Fibroblast of the aortic adventitia (primary cell): ENCODE results near the gene ISLR2. TPM values are rescaled to one million over a fixed set of nuclear protein-coding genes. Genes with fewer than 3 reads are reported as not detected.
"Not testable (repeated sequence)": the region's sequence is repeated elsewhere in the genome, so short reads cannot be mapped to it uniquely, and the experiment has no call there.

Experiments used
- DNase-seq: peaks from one replicate; pipeline ENCODE4 v3.0.0-alpha.2; 2010; ENCODE audit warnings: low read depth
- H3K4me3 ChIP-seq: 2 replicates; pipeline ENCODE4 v1.5.1; 2011; ENCODE audit warnings: low read depth, mild to moderate bottlenecking, control low read depth, low read length, moderate library complexity
- total RNA-seq: library from RNA; depleted of rRNA; stranded (reverse); fragments of >200 nt; gene quantifications from 2 replicates; pipeline ENCODE4 v1.2.3, GENCODE V29; 2012; ENCODE audit warnings: low replicate concordance
- TF ChIP-seq, protein P1 (sequence below): IDR thresholded peaks from 2 replicates; pipeline ENCODE4 v1.5.1; 2011; ENCODE audit warnings: mild to moderate bottlenecking, low read length, control low read depth, inconsistent platforms; ENCODE audit not compliant: insufficient read depth

The ISLR2 gene, protein sequence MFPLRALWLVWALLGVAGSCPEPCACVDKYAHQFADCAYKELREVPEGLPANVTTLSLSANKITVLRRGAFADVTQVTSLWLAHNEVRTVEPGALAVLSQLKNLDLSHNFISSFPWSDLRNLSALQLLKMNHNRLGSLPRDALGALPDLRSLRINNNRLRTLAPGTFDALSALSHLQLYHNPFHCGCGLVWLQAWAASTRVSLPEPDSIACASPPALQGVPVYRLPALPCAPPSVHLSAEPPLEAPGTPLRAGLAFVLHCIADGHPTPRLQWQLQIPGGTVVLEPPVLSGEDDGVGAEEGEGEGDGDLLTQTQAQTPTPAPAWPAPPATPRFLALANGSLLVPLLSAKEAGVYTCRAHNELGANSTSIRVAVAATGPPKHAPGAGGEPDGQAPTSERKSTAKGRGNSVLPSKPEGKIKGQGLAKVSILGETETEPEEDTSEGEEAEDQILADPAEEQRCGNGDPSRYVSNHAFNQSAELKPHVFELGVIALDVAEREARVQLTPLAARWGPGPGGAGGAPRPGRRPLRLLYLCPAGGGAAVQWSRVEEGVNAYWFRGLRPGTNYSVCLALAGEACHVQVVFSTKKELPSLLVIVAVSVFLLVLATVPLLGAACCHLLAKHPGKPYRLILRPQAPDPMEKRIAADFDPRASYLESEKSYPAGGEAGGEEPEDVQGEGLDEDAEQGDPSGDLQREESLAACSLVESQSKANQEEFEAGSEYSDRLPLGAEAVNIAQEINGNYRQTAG
- total RNA-seq = 0.36 and 0.90 TPM in 2 replicates

DNA sequence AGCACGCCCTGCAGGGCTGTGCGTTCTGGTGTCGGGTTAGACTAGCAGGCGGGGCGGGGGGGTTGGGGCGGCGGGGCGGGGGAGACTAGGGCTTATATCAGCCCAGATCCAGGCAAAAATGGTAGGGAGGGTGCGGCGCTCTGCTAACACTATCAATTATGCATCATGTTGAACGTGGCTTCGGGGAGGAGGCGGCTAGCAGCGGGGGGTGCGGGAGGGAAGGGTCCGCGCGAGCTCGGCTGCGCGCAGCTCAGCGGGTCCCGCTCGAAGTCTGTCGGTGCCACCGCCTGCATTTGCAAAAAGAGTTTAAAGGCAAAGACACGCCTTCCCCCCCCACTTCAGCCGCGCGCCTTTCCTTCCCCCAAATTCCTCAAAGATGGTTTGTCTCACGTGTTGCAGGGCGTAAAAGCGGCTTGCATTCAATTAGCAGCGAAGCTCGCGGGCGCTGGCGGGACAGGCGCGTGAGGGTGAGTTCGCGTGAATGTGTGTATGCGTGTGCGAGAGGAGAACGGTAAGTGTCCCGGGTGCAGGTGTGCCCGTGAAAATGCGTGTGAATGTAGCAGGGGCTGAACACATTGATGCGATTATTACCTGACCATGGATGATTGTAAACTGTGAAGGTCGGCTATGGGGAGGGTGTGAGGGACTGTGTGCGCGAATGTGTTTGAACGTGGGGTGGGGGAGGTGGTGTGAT is at the start of gene ISLR2:
Gene ISLR2, plus strand, starts transcription at position 432 of the 694 bp plus-strand sequence. CDS start 2,169 bp downstream, outside the sequence.
- DNase-seq = peak; percentile 29
- TF ChIP-seq, protein P1, sequence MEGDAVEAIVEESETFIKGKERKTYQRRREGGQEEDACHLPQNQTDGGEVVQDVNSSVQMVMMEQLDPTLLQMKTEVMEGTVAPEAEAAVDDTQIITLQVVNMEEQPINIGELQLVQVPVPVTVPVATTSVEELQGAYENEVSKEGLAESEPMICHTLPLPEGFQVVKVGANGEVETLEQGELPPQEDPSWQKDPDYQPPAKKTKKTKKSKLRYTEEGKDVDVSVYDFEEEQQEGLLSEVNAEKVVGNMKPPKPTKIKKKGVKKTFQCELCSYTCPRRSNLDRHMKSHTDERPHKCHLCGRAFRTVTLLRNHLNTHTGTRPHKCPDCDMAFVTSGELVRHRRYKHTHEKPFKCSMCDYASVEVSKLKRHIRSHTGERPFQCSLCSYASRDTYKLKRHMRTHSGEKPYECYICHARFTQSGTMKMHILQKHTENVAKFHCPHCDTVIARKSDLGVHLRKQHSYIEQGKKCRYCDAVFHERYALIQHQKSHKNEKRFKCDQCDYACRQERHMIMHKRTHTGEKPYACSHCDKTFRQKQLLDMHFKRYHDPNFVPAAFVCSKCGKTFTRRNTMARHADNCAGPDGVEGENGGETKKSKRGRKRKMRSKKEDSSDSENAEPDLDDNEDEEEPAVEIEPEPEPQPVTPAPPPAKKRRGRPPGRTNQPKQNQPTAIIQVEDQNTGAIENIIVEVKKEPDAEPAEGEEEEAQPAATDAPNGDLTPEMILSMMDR = no peak
- peak within 1 kb of the TSS; percentile 41 for H3K4me3 ChIP-seq

DNA sequence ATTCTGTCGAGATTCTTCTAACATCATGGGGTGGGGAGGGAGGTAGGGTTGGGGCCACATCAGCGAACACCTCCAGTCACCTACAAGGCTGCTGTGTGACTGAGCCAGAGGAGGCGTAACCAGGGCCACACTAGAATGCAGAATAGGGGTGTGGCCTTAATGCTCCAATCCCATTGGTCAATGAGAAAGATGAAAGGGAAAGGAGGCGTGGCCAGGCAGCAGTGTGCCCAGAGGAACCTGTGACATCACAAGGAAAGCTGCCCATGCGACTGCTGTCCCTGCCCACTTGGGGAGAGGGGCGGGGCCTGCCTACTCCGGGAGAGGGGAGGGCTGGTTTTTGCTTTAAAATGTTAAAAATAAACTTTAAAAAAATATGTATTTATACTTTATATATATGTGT is 47.9 kb upstream of the ISLR2 start, which contains the start of gene GOLGA6A:
Gene GOLGA6A, minus strand, starts transcription at position 101 of the 400 bp plus-strand sequence. Its CDS starts 41 bp downstream, at position 60.
- H3K4me3 ChIP-seq, DNase-seq: not testable (repeated sequence)

DNA sequence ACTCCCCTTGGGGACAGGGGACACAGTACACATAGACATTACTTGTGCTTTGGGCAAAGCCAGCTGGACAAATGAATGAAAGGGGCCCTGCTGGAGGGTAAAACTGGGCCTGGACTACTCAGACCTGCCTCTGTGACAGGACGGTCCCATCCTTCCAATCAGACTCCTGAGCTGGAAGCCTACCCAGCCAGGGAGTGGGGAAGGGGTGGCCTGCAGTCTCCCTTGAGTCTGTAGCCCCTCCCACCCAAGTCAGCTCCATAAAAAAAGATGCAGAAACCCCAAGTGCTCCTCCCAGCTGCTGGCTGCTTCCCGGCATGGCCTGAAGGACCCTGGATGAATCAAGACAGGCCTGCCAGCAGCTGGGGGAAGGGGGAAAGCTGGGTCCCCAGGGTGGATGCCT is 35.8 kb upstream of the ISLR2 start:
- not testable (repeated sequence) for H3K4me3 ChIP-seq, DNase-seq

DNA sequence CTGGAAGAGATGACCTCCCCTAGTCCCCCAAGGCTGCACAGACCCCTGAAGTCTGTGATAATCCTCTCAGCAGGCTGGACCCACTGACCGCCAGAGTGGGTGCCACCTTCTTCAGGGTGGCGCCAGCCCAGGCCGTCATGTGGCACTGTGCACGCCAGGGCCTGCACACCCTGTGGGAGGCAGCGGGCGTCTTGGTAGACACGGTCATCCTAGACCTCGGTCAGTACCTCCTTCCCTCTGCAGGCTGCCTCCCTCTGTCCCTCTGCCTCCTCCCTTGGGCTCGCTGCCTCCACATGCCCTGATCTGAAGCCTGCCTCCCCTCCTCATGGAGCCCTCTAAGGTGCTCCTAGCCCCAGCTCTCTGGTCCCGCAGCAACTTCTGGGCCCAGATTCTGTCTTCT is 34.8 kb upstream of the ISLR2 start:
- not testable (repeated sequence) for H3K4me3 ChIP-seq, DNase-seq

DNA sequence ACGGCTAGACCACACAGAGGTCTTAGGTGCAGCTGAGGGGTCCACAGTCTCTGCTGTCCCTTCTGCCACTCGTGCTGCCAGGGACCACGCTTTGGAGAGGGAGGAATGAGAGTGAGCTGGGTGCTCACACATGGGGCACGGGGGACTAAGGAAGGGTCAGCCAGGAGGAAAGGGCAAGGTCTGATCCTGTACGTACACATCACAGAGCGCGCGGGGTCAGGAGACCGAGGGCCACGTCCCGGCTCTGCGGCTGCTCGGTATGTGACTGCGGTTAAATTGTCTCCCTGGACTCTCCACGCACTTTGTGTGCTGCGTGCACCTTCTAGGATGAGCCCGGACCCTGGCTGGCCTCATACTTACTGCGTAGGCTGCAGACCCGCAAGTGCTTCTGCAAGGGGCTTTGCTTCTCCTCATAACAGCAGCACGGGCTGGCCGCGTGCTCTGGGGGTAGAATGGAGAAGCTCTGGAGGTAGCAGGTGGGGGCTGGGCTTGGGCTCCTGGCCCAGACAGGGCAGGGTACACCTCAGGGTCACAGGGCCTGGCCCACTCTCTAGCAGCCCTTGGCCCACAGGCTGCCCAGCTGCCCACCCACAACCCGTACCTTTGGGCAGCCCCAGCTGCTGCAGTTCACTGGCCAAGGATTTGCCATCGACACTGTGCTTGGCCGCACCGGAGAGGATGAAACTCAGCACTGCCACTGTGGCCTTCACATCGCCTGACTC is 33.5 kb upstream of the ISLR2 start:
- H3K4me3 ChIP-seq, DNase-seq: not testable (repeated sequence)

DNA sequence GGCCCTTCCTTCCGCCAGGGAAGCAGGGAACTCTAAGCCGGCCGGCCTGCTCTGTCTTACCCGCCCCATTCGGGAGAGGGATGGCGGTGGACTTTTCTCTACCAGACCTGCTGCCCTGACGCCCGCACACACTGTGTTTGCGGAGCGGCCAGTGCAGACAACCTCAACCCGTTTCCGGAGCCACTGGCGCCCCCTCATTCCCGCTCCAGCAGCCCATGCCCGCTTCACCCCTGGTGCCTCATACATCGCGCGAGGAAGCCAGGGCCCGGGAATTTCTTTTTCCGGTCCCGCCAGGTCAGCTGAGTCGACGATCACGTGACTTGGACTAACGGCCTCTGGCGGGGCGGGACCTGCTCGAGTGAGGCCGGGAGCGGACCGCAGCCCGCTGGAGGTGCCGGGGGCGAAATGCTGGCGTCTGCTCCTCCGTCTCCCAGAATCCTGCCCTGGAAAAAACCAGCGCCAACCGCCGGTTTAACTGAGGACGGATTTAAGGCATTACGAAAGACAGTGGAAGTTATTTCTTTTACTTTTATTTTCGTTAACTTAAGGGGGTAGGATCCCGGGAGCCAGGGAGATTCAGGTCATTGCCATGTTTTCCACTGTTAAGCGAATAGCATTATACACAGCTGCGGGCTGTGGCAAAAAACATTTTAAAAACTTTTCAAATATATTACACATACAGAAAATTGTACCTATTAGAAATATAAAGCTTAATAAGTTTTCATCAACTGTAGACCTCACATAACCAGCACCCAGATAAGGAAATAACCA is 30.2 kb upstream of the ISLR2 start:
- H3K4me3 ChIP-seq = peak overlapping the region; percentile 49
- peak; percentile 86 for DNase-seq

DNA sequence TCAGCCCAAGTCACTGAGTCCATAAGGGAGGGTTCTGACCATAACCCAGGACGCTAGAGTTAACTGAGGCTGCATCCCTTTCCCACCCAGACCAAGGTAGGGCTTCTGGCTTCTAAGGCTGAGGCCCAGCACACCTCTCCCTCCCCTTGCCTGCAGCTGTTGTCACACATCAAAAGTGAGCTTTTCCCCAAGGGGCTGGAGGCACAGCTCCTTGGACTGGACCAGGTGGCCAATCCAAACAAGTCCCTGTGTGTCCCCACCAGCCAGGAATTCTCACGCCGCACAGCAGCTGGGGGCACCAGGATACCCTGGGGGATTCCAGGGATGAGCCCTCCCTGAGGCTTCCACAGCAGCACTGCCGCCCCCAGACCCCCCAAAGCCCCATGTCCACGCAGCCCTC is 22.3 kb upstream of the ISLR2 start:
- no peak overlapping the region for H3K4me3 ChIP-seq
- TF ChIP-seq, protein P1 = no peak
- no peak for DNase-seq

DNA sequence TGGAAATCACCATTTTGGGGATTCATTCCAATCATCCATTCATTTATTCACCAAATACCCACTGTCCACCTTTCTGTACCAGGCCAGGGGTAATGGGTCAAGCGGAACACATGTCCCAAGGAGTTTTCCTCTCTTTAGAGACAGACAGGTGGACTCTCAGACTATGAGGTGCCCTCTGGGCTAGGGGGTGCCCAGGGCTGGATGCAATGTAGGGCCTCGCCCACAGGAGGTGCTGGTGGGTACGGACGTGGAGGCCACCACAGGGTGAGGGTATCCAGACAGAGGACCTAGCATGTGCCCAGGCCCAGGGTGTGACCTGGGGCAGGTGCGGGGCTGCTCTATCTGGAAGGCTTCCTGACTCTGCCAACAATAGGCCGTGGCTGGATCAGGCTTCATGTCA is 21.8 kb upstream of the ISLR2 start:
- not testable (repeated sequence) for H3K4me3 ChIP-seq, DNase-seq
- TF ChIP-seq, protein P1 = peak; percentile 13
